ENCODE results near the gene FMOD.

DNA sequence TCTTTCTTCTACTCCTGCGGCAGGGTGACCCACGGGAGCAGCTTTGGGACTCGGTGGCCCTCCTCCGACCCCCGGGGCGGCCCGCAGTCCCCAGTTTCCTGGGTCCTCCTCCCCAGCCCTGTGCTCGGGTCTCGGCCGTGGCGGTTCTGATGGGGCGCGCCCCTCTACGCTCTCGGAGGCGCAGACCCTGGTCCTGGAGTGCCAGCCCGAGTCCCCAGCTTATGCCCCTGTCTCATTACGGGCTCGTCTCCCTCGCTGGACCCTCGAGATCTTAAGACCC lies 45.2 kb downstream of the FMOD start:
- TF ChIP-seq, protein P1, sequence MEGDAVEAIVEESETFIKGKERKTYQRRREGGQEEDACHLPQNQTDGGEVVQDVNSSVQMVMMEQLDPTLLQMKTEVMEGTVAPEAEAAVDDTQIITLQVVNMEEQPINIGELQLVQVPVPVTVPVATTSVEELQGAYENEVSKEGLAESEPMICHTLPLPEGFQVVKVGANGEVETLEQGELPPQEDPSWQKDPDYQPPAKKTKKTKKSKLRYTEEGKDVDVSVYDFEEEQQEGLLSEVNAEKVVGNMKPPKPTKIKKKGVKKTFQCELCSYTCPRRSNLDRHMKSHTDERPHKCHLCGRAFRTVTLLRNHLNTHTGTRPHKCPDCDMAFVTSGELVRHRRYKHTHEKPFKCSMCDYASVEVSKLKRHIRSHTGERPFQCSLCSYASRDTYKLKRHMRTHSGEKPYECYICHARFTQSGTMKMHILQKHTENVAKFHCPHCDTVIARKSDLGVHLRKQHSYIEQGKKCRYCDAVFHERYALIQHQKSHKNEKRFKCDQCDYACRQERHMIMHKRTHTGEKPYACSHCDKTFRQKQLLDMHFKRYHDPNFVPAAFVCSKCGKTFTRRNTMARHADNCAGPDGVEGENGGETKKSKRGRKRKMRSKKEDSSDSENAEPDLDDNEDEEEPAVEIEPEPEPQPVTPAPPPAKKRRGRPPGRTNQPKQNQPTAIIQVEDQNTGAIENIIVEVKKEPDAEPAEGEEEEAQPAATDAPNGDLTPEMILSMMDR (conservative IDR thresholded peaks at IDR 0.05 in 1 of 2, IDR thresholded peaks at IDR 0.05 in 1 of 2; ENCODE audit: extremely low read depth in 1 of 2, insufficient read depth in 1 of 2, low read depth in 1 of 2, low read length in 2 of 2), result no peak
- TF ChIP-seq EZH2 (IDR thresholded peaks at IDR 0.05; ENCODE audit: borderline replicate concordance, low read length), result no peak

Measured in mammary epithelial cell (primary cell).